PC-9 (cell line): ENCODE data around the gene PARG.
"Not testable (repeated sequence)": the region's sequence is repeated elsewhere in the genome, so short reads cannot be mapped to it uniquely, and the experiment has no call there.

Experiments
- EZH2 ChIP-seq: fragments of 200-600 bp; sonication (generic); IDR thresholded peaks from 2 replicates; pipeline ENCODE4 v1.8.0; 2017; ENCODE audit warnings: antibody characterized with exemption, low read depth
- TF ChIP-seq, protein P1 (sequence below): fragments of 200-600 bp; sonication (generic); conservative IDR thresholded peaks from 2 replicates; pipeline ENCODE4 v1.6.1; 2017; ENCODE audit warnings: mixed run types, antibody characterized with exemption, mild to moderate bottlenecking, moderate library complexity

- TF ChIP-seq, protein P1, sequence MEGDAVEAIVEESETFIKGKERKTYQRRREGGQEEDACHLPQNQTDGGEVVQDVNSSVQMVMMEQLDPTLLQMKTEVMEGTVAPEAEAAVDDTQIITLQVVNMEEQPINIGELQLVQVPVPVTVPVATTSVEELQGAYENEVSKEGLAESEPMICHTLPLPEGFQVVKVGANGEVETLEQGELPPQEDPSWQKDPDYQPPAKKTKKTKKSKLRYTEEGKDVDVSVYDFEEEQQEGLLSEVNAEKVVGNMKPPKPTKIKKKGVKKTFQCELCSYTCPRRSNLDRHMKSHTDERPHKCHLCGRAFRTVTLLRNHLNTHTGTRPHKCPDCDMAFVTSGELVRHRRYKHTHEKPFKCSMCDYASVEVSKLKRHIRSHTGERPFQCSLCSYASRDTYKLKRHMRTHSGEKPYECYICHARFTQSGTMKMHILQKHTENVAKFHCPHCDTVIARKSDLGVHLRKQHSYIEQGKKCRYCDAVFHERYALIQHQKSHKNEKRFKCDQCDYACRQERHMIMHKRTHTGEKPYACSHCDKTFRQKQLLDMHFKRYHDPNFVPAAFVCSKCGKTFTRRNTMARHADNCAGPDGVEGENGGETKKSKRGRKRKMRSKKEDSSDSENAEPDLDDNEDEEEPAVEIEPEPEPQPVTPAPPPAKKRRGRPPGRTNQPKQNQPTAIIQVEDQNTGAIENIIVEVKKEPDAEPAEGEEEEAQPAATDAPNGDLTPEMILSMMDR, result not testable (repeated sequence)
- TF ChIP-seq EZH2, result not testable (repeated sequence)
Observed at GRCh38 chr10:49772944-49773343, 168.9 kb downstream of the PARG start.
